ENCODE measurements around the gene MOV10L1. TPM values are rescaled to one million over a fixed set of nuclear protein-coding genes. Genes with fewer than 3 reads are reported as not detected.

The MOV10L1 gene
- polyA plus RNA-seq, 10 donors: 0.12 to 0.61 (median 0.39) TPM

DNA sequence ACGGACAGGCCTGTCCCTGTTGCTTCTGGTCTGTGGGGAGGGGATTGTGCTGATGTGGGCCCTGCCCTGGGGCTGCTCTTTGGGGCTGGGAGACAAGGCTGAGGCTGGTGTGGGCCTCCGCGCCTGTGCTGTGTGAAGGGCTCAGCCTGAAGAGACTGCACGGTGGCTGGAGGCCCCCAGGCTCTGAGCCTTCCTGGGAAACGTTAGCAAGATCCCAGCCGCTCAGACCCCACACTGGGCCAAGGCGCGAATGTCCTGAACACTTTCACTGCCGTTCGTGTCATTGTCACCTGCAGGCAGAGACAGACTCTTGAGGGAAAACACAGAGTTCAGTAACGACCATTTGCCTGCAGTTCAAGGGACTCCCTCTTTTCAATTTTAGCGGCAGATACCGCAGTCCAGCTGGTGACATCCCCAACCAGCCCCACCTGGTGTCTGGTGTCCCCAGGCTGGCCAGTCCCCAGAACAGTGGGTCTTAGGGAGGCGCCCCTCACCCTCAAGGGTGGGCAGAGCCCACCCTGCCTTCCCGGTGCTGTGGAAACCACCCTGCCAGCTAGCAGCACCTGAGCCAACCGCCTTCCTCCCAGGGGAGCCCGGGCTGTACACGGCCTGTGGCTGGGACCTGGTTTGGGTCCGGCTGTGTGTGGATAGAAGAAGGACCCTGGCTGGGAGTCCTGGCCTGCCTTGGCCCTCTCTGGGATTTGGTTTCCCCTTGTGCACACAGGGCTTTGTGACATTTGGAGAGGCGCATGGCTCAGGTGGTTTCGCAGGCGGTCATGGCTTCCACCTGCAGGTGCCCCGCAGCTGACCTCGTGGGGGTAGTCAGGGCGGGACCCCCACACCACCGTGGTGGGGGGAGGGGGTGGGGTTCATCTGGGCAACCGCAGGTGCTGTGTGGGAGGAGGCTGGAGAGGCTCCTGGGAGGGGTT lies 86.4 kb downstream of the MOV10L1 start:
- DNase-seq: no peak

DNA sequence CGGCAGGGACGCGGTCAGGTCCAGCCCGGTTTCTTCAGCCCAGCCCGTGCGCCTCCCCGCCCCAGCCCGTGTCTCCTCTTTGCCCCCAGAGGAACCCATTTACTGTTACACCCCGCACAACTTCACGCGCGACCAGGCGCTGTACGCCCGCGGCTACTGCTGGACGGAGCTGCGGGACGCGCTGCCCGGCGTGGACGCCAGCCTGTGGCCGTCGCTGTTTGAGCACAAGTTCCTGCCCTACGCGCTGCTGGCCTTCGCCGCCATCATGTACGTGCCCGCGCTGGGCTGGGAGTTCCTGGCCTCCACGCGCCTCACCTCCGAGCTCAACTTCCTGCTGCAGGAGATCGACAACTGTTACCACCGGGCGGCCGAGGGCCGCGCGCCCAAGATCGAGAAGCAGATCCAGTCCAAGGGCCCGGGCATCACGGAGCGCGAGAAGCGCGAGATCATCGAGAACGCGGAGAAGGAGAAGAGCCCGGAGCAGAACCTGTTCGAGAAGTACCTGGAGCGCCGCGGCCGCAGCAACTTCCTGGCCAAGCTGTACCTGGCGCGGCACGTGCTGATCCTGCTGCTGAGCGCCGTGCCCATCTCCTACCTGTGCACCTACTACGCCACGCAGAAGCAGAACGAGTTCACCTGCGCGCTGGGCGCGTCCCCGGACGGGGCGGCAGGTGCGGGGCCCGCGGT lies 87.2 kb downstream of the MOV10L1 start:
- DNase-seq: no peak

DNA sequence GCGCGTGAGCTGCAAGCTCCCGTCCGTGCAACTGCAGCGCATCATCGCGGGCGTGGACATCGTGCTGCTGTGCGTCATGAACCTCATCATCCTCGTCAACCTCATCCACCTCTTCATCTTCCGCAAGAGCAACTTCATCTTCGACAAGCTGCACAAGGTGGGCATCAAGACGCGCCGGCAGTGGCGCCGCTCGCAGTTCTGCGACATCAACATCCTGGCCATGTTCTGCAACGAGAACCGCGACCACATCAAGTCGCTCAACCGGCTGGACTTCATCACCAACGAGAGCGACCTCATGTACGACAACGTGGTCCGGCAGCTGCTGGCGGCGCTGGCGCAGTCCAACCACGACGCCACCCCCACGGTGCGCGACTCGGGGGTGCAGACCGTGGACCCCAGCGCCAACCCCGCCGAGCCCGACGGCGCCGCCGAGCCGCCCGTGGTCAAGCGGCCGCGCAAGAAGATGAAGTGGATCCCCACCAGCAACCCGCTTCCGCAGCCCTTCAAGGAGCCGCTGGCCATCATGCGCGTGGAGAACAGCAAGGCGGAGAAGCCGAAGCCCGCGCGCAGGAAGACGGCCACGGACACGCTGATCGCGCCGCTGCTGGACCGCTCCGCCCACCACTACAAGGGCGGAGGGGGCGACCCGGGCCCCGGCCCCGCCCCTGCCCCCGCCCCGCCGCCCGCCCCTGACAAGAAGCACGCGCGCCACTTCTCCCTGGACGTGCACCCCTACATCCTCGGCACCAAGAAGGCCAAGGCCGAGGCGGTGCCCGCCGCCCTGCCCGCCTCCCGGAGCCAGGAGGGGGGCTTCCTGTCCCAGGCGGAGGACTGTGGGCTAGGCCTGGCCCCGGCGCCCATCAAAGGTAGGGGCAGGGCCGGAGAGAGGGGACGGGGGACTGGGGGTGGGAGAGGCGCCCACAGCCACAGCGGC lies 88.0 kb downstream of the MOV10L1 start:
- no peak for DNase-seq

DNA sequence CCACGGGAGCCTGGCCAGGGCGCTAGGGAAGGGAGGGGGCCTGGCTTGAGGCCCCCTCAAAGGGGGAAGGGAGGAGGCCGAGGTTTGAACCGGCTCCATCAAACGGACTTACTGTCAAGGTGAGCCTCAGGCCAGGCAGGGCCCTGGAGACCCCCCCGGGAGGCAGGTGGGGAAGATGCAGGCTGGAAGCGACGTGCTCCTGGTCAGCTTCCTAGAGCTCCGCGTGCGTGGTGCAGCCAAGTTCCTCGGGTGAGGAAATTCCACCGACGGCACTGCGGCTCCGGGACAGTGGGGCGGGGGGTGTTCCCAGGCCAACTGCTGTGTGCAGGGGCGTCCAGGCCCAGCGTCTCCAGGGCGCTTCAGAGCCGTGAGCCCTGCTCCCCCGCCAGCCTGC lies 88.7 kb downstream of the MOV10L1 start:
- DNase-seq: no peak

DNA sequence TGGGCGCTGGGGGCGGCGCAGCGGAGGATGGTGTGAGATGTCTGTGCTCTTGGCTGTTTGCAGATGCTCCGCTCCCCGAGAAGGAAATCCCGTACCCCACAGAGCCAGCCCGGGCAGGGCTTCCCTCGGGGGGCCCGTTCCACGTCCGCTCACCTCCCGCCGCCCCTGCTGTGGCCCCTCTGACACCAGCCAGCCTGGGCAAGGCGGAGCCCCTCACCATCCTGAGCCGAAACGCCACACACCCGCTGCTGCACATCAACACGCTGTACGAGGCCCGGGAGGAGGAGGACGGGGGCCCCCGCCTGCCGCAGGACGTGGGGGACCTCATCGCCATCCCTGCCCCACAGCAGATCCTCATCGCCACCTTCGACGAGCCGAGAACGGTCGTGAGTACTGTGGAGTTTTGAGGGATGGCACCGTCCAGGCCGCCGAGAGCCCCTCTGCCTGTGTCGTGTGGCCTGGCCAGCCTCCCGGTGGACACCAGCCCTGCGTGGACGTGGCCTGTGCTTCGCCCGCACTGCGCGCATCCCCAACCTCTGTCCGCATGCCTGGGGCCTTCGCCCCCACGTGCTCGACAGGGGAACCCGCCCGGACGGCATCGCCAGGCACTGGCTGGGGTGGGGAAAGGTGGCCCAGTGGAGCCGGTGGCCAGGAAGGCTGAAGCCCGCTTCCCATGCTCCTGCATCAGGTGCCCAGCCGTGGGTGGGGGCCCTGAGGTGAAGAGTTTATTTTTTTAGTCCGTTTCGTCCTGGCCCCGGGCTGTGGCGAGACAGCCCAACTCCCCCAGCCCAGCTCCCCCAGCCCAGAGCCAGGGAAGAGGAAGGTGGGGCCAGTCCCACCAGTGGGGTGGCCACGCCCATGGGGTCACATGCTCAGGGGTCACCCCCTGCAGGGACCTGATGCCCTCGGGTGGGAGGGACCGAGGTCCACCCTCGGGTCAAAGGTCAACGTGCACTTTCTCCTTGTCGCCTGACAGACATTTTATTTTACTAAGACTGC lies 89.4 kb downstream of the MOV10L1 start:
- no peak for DNase-seq

DNA sequence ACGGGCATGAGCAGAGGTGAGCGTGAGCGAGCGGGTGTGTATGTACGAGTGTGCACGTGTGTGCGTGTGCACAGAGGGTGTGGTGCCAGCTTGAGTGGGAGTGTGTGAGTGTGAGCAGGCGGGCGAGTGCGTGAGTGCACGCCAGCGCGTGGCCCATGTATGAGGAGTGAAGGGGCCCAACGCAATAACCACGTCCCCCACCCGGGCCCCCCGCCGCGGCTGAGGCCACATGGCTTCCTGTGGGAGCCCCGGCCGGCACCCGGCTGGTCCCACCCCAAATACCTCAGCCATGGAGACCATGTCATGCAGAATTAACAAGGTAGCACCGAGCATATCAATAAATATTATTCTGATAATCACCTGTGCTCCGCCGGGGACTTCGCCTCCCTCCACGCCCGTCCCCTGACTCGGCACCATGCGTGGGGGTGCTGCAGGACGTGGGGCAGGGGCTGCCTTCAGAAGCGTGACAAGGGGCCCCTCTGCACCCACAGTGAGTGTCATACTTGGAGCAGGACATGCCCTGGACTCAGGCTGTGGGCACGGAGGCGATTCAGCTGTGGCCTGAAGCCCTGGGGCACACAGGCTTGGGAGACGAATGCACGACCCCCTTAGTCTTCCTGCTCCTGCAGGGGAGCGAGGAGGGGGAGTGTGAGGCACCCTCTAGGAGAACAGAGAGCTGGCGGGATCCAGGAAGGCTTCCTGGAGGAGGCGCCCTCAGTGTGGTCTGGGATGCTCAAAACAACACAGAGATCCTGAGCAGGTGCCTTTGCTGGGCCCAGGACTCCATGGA lies 90.3 kb downstream of the MOV10L1 start:
- no peak for DNase-seq

DNA sequence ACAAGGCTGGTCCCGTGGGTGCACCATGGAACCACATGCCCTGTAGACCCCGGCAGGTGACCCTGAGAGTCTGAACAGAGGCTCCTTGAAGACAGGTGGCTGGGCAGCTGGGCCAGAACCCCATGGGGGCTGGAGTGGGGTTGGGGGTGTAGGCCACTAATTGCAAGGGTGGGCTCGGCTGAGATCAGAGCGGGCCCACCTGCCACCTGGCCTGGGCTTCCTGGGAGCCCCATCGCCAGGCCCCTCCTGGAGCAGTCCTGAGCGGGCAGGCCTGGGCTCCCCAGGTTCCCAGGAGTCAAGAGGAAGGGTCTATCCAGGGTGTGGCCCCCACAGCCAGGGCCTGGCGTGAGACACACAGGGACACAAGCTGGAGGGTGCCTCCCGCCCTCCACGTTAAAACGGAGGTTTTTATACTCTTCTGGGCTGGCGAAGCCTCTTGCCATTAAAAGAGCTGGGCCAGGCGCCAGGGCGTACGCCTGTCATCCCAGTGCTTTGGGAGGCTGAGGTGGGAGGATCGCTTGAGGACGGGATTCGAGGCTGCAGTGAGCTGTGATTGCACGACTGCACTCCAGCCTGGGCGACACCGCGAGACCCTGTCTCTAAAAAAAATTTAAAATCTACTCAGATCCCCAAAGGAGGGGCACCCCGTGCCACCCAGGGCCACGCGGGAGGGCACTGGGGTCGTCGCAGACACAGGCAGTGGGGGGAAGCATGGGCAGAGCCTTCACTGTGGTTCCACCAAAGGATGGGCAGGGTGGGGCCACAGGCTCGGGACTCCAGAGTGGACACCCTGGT lies 91.1 kb downstream of the MOV10L1 start:
- DNase-seq: no peak

DNA sequence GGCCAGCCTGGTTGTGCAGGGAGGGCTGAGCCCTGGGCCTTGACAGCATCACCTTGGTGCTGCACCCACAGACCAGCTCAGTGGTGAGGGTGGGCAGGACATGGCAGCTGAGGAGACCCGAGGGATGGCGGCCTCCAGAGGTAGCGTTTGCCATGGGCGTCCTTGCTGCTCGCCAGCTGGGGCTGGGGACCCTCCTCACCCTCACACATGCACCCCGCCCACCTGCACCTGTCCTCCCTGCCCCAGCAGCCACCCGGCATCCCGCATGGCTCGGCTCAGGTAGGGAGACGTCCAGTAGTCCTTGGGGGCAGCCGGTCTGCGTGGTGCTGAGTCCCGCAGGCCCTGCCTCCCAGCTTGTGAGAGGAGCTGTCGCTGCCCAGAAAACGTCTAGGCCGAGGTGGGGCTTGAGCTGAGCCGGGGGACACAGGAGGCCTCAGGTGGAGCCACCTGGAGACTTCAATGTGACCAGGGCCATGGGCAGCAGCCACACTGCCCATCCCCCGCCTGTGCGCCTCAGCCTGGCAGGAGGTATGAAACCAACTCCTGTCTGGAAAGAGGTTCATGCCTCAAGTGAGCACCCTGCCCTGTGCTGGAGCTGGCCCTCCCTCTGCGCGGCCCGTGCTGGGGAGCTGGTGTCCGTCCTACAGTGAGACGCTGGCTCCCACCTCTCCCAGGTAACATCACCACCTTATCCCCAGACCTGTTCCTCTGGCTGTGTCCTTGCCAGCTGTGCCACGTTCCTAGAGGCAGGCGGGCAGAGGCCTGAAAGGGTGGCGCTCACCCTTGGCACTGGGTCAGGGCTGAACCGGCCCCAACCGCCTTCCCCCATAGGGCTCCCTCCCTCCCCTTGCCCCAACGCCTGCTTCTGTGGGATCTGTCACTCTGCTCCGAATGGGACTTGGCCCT lies 92.6 kb downstream of the MOV10L1 start:
- DNase-seq: no peak

DNA sequence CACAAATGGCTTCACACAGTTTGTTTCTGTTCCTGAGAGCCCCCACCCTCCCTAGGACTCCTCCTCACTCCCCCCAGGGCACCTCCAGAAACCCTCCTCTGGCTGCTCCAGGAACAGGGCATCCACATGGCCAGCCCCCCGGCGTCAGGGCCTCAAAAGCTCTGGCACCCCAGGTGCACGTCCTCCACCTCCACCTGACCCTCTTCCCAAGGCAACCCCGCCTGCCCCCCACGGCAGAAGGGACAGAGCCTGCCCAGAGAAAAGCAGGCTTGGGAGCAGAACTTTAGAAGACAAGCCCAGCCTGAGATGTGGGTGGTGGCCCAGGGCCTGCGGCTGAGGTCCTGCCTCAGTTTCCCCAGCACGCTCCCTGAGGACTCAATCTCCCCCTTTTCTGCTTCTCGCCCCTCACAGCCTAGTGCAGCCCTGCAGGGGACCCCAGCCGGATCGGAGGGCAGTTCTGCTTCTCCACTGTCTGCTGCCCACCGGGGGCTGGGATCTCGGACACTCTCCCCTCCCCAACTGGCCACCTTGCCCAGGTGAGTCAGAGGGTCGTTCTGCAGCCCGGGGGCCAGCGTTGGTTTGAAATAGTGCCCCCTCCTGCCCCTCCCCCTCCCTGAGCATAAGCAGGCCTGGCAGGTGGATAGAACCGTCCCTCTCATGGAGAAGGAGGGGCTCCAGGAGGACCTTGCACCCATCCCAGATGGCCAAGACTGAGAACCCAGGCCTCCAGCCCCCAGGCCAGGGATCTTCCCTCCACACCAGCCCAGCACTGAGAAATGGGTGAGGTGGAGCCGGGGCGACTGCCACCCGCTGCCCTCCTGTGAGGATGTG lies 93.5 kb downstream of the MOV10L1 start:
- no peak for DNase-seq

DNA sequence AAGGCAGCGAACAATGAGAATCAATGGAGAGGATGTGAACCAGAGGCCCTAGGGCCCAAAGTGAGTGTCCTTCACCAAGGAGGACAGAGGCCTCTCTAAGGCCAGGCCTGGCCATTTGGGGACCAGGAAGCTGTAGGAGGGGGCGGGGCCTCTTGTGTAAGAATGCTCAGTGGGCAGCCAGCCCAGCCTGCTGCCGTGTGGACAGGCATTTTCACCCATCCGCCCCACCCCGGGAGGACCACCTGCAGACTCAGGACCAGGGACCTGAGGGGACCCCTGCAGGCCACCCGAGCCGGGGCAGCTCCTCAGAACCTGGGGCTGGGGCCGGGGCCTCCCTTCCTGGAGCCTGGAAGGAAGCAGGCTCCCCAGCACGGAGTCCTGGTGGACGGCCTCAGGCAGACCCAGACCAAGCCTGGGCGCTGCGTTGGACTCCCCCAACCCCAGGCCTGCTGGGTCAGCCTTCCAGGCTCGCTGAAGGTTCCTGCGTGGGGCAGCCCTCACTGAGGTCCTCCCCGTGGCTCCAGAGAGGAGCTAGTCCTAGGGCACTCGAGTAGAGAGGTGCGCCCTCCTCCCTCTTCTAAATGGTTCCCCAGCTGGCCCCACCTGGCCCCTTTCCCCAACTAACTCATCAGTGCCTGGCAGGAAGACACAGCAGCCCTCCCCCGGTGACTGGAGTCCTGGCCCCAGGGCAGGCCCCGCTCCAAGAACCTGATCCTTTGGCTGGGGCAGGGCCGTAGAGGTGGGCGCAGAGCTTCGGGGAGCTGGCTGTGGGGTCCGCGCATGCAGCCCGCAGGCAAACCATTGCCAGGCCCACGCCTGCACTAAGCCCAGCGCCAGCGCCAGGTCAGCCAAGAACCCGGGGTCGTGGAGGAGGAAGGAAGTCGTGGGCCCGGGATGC lies 94.4 kb downstream of the MOV10L1 start:
- peak in 2 of 3 donors; percentile 48 to 73 for DNase-seq

DNA sequence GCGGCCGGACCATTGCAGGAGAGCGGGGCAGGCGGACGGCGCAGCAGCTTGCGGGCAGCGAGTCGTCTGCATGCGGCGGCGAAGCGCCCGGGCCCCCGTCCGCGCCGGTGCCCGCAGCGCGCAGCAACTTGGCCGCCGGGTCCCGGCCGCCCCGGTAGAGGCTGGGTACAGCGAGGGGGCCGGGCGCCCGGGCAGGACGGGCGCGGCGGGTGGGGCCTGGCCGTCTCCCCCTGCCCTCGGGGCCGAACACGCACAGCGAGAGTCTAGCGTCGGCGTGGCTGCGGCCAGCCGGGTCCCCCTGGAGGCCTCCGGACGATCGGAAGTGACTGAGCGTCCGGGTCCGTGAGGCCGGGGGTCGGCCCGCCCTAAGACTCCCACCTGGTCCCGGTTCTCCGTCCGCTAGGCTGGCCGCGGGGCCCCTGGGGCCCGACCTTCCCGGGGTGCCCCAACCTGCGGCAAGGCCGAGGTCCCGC lies 95.1 kb downstream of the MOV10L1 start:
- no peak for DNase-seq

DNA sequence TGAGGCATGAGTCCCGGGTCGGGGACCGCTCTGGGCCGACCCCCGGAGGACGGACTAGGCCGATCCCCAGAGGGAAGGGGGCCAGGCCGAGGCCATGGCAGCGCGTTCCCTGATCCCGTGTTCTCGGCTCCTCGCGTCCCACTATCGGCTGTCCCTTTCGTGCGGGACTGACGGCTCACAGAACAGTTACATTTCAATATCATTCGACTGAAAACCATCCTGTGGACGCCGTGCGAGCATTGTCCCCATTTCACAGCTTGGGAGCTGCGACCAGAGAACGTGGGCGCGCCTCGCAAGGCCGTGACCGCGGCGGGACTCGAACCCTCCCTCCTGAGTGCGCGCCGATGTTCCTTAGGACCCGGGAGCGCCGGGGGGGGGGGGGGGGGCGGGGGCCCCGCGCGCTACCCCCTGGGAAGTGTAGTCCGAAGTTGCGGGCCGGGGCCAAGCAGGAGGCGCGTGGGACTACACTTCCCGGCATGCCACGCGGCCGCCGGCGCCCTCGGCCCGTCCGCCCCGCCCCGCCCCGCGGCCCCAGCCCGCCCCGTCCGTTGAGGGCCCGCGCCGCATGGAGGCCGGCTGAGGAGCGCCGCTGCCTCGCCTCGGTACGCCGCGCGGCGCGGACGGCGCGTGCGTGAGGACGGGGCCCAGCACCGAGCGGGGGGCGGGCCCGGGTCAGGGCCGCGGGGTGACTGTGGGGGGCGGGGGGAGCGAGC lies 95.7 kb downstream of the MOV10L1 start, which contains the start of gene TRABD:
TSS of gene TRABD (plus strand) at position 539 of the 713 bp plus-strand sequence. CDS start 7,148 bp downstream, outside the sequence.
- peak; percentile 89 to 94 (median 91) for DNase-seq

DNA sequence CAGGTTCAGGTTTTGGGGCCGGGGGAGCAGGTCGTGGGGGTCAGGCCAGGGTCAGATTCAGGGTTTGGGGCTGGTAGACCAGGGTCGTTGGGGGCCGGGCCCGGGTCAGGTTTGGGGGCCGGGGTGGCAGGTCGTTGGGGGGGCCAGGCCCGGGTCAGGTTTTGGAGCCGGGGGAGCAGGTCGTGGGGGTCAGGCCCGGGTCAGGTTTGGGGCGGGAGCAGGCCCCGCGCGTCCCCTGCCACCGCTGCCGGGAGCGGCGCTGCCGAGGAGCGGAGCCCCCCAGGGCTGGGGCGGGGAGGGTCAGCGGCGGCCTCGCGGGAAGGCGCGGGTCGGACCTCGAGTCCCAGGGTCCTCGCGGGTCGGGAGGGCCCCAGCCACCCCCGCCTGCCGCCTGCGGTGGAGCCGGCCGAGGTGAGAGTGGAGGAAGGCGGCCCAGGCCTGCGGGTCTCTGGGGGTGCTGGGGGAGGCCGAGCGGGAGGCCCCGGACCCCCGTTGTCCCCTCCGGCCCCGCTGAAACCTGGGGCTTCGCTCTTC lies 96.4 kb downstream of the MOV10L1 start:
- DNase-seq: no peak

DNA sequence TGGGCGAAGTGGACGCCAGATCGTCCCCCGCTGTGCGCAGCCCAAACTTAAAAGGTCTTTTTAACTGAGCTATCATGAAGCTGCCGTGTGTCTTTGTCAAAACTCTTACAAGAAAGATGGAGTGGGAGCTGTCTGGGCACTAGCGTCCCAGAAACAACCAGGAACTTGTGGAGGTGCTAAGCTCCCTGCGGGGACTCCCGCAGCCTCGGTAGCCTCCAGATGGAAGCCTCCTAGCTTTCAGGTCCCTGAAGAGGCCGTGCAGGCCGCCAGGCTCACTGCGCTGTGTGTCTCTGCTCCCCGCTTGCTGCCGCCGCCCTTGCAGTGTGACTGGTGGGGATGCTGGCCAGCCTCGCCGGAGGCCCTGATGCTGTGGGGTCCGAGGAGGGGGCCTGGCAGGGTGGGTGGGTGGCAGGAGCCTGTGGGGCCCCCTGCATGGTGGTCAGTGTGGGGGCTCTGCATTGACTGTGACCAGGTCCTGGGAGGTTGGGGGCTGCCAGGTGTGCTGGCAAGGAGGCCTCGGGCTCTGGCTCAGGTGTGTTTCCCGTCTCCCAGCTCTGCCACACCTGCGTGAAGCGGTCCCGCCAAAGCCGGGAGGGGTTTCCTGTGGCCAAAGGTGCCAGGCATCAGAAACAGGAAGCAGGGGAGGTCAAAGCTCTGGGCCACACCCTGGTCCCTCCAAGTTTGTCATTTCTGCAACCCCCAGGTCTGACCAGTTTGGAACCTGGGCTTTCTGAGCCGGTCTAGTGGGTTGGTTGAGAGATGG lies 97.1 kb downstream of the MOV10L1 start:
- DNase-seq: no peak

All from muscle of back (tissue), 11 donors.